Neutrophil (primary cell): ENCODE results near the gene TTLL1.
"Not testable (repeated sequence)": the region's sequence is repeated elsewhere in the genome, so short reads cannot be mapped to it uniquely, and the experiment has no call there.

Source experiments
- H3K27ac ChIP-seq: fragments of 200-600 bp; sonication (generic); 2 replicates; pipeline ENCODE4 v1.5.1; 2016; ENCODE audit warnings: mild to moderate bottlenecking, moderate library complexity
- H3K27me3 ChIP-seq: fragments of 200-600 bp; sonication (generic); 2 replicates; pipeline ENCODE4 v1.6.0; 2016; ENCODE audit warnings: mild to moderate bottlenecking
- H3K36me3 ChIP-seq: fragments of 200-600 bp; sonication (generic); 2 replicates; pipeline ENCODE4 v1.5.1; 2017
- H3K4me1 ChIP-seq, 2 experiments: fragments of 200-600 bp in 1 of 2; sonication (generic) in 1 of 2; 1 replicate in 1 of 2; 2 replicates in 1 of 2; pipeline versions ENCODE4 v1.5.1 to v1.6.1; 2013 to 2016; ENCODE audit warnings: low read depth in 1 of 2, low read length in 1 of 2, mild to moderate bottlenecking in 1 of 2, moderate library complexity in 1 of 2; ENCODE audit not compliant: control insufficient read depth in 1 of 2, insufficient read depth in 1 of 2
- H3K4me3 ChIP-seq, 2 experiments: fragments of 200-600 bp in 1 of 2; sonication (generic) in 1 of 2; 1 replicate in 1 of 2; 2 replicates in 1 of 2; pipeline ENCODE4 v1.5.1; 2013 to 2016; ENCODE audit warnings: low read depth in 1 of 2, low read length in 1 of 2, mild to moderate bottlenecking in 1 of 2, moderate library complexity in 1 of 2
- H3K9me3 ChIP-seq: fragments of 200-600 bp; sonication (generic); 2 replicates; pipeline ENCODE4 v1.5.1; 2016
- TF ChIP-seq, protein P1 (sequence below): fragments of 200-600 bp; sonication (generic); IDR thresholded peaks from 2 replicates; pipeline ENCODE4 v1.5.1; 2016; ENCODE audit warnings: antibody characterized with exemption

Gene TTLL1

DNA sequence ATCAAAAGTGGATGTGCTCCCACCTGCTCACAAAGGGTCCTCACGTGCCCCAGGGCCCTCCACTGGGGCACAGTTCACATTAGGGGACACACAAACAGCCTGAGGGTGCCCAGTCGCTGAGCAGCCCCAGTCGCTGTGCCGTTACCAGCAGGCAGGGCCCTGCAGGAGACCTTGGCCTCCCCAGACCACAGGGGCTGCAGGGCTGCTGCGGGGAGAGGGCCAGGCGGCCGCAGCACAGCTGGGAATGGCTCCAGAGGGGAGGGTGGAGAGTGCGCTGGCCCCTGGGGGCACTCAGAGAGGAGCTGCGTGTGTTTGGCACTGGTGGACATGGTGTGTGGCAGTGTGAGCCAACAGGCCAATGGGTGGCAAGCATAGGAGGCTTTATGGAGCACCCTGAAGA, 53.9 kb downstream of the TTLL1 start:
- Histone ChIP-seq H3K4me3 (no peak overlapping the region), H3K27ac (no peak overlapping the region), H3K9me3 (no peaks in the 10 kb centered on the region), H3K36me3 (no peaks in the 10 kb centered on the region), H3K27me3 (no peaks in the 10 kb centered on the region), H3K4me1 (peaks cover 2 to 7% of the 10 kb centered on the region in 2 experiments)
- TF ChIP-seq, protein P1, sequence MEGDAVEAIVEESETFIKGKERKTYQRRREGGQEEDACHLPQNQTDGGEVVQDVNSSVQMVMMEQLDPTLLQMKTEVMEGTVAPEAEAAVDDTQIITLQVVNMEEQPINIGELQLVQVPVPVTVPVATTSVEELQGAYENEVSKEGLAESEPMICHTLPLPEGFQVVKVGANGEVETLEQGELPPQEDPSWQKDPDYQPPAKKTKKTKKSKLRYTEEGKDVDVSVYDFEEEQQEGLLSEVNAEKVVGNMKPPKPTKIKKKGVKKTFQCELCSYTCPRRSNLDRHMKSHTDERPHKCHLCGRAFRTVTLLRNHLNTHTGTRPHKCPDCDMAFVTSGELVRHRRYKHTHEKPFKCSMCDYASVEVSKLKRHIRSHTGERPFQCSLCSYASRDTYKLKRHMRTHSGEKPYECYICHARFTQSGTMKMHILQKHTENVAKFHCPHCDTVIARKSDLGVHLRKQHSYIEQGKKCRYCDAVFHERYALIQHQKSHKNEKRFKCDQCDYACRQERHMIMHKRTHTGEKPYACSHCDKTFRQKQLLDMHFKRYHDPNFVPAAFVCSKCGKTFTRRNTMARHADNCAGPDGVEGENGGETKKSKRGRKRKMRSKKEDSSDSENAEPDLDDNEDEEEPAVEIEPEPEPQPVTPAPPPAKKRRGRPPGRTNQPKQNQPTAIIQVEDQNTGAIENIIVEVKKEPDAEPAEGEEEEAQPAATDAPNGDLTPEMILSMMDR, result no peak

GRCh38 chr22:43031617-43032016, 57.6 kb downstream of the TTLL1 start:
- Histone ChIP-seq H3K9me3 (no peaks in the 10 kb centered on the region), H3K27ac (no peak overlapping the region), H3K36me3 (no peaks in the 10 kb centered on the region), H3K4me1 (peaks cover 2 to 7% of the 10 kb centered on the region in 2 experiments), H3K27me3 (no peaks in the 10 kb centered on the region), H3K4me3 (no peak overlapping the region)
- TF ChIP-seq, protein P1, result no peak

DNA sequence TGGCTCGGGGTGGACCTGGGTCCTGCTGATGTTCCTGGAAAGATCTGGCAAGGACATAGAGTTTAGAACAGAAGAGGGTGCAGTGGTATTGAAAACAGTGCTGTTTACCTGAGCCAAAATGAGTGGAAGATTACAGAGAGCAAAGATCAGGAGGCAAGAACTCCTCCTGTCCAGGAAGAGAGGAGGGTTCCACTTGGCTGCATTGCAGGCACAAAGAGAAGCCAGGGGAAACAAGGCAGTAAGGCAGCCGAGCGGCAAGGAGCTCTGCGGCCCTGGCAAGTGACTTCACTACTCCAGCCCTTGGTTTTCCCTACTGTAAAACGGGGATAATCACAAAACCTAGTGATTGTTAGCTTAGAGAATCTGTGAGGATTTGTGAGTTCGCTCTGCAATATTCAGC, 70.6 kb downstream of the TTLL1 start:
- Histone ChIP-seq H3K4me3 (no peak overlapping the region), H3K4me1 (peaks cover 10 to 13% of the 10 kb centered on the region in 2 experiments), H3K27me3 (no peaks in the 10 kb centered on the region), H3K27ac (no peak overlapping the region), H3K36me3 (no peaks in the 10 kb centered on the region), H3K9me3 (no peaks in the 10 kb centered on the region)
- TF ChIP-seq, protein P1, result no peak

DNA sequence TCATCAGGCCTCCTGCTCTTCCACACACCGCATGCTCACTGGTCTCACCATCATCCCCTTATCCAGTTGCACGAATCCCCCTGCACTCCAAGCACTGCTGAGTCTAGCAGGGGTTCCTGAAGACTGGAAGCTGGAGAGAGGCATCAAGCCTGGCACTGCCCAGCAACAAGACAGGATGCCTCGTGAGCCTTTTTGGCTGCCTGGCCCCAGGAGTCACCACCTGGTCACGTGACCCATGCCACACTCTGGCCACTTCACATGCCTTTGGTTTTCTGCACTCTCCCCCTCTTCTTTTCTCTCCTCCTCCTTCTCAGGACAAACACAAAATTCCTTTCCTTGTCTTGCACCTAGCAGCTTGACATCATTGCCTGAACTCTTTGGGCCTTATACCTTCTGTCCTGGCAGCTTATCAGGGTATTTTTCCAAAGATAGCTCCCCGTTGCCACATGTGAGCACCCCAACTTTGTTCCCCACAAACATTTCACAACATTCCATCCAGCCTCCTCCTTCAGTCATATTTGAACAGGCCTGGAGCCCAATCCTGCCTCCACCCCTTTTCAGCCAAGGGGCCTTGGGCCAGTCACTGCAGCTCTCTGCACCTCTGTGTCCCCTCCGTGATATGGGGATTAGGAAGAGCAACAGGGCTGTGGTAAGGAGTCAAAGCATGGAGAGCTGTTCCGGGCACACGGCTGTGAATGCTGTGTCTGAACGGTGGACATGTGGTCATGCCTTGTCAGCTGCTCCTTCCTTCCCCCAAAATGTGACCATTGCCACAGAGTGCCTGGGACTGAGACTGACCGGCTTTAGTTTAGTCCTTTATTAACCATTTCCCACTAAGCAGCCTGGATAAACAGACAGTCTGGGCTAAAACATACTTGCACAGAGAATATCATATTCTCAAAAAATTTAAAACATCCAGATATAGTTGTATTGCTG, 71.4 kb downstream of the TTLL1 start:
- Histone ChIP-seq H3K27ac (no peak overlapping the region), H3K4me1 (peaks cover 19 to 21% of the 10 kb centered on the region in 2 experiments), H3K36me3 (no peaks in the 10 kb centered on the region), H3K27me3 (no peaks in the 10 kb centered on the region), H3K9me3 (no peaks in the 10 kb centered on the region), H3K4me3 (no peak overlapping the region)
- TF ChIP-seq, protein P1, result no peak

DNA sequence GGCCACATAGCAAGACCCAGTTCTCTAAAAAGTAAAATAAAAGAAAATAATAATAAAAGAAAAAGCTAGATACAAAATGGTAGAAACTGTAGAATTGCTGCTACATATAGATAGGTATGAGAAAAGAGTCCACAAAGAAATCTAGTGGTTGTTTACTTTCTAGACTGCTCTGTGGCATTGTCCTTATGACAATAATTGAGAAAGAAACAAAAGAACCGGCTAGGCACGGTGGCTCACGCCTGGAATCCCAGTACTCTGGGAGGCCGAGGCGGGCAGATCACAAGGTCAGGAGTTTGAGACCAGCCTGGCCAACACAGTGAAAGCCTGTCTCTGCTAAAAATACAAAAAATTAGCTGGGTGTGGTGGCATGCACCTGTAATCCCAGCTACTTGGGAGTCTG, 73.0 kb downstream of the TTLL1 start:
- H3K27me3 ChIP-seq, H3K9me3 ChIP-seq, H3K36me3 ChIP-seq, H3K27ac ChIP-seq: not testable (repeated sequence)
- H3K4me1 ChIP-seq, result peaks cover 22 to 24% of the 10 kb centered on the region in 2 experiments
- peak overlapping the region in 1 of 2 experiments; percentile 81 for H3K4me3 ChIP-seq

DNA sequence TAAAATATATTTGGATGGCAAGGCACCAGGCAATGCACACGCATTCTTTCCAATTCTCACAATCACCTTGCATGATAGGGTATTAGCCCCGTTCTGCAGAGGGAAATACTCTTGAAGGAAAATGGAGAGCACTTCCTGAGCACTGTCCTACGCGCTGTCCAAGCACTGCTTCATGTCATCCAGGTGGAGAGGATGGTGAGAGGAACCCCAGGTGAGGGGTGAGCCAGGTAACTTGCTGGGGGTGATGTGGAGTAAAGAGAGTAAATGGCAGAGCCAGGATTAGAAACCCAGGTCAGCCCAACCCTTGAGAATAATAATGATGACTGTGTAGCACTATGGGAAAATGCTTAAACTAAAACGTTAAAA, 73.5 kb downstream of the TTLL1 start:
- TF ChIP-seq, protein P1, result no peak
- H3K4me1 ChIP-seq, result peaks cover 24 to 26% of the 10 kb centered on the region in 2 experiments
- H3K4me3 ChIP-seq, result peak overlapping the region; percentile 81 to 95
- no peaks in the 10 kb centered on the region for H3K27me3 ChIP-seq
- H3K36me3 ChIP-seq, result no peaks in the 10 kb centered on the region
- H3K27ac ChIP-seq, result peak overlapping the region; percentile 89
- no peaks in the 10 kb centered on the region for H3K9me3 ChIP-seq
